ENCODE measurements around the gene LETM1.

DNA sequence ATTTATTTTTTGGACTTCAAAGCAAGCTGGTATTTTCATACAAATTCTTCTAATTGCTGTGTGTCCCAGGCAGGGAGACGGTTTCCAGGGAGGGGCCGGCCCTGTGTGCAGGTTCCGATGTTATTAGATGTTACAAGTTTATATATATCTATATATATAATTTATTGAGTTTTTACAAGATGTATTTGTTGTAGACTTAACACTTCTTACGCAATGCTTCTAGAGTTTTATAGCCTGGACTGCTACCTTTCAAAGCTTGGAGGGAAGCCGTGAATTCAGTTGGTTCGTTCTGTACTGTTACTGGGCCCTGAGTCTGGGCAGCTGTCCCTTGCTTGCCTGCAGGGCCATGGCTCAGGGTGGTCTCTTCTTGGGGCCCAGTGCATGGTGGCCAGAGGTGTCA is 47.6 kb downstream of the LETM1 start:
- no peak for TF ChIP-seq POLR2A (IDR thresholded peaks at IDR 0.05)
- TF ChIP-seq, protein P1, sequence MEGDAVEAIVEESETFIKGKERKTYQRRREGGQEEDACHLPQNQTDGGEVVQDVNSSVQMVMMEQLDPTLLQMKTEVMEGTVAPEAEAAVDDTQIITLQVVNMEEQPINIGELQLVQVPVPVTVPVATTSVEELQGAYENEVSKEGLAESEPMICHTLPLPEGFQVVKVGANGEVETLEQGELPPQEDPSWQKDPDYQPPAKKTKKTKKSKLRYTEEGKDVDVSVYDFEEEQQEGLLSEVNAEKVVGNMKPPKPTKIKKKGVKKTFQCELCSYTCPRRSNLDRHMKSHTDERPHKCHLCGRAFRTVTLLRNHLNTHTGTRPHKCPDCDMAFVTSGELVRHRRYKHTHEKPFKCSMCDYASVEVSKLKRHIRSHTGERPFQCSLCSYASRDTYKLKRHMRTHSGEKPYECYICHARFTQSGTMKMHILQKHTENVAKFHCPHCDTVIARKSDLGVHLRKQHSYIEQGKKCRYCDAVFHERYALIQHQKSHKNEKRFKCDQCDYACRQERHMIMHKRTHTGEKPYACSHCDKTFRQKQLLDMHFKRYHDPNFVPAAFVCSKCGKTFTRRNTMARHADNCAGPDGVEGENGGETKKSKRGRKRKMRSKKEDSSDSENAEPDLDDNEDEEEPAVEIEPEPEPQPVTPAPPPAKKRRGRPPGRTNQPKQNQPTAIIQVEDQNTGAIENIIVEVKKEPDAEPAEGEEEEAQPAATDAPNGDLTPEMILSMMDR (IDR thresholded peaks at IDR 0.05) = no peak
- TF ChIP-seq POLR2AphosphoS5 (IDR thresholded peaks at IDR 0.05) = no peak
